WERI-Rb-1 (cell line): ENCODE measurements around the gene KCNT1.
A peak's percentile ranks its signal among the peaks of the same experiment; 100 is the strongest.

Experiments
- DNase-seq: peaks from one replicate; pipeline ENCODE4 v3.0.0-alpha.2; 2020
- H3K27ac ChIP-seq: fragments of 250-450 bp; sonication (Bioruptor Pico); 2 replicates; pipeline ENCODE4 v1.5.1; 2020; ENCODE audit warnings: mild to moderate bottlenecking, moderate library complexity
- H3K27me3 ChIP-seq: fragments of 250-450 bp; sonication (Bioruptor Pico); 2 replicates; pipeline ENCODE4 v1.5.1; 2021; ENCODE audit warnings: mild to moderate bottlenecking, low read depth, moderate library complexity; ENCODE audit not compliant: insufficient read depth, severe bottlenecking
- H3K36me3 ChIP-seq: fragments of 250-450 bp; sonication (Bioruptor Pico); 2 replicates; pipeline ENCODE4 v1.5.1; 2020; ENCODE audit warnings: mild to moderate bottlenecking, moderate library complexity
- H3K4me3 ChIP-seq: 2 replicates; pipeline ENCODE4 v1.5.1; 2011; ENCODE audit warnings: low read depth, mild to moderate bottlenecking, control low read depth, low read length
- H3K9me3 ChIP-seq: fragments of 250-450 bp; sonication (Bioruptor Pico); 2 replicates; pipeline ENCODE4 v1.5.1; 2021; ENCODE audit warnings: mild to moderate bottlenecking, moderate library complexity; ENCODE audit not compliant: severe bottlenecking
- TF ChIP-seq, protein P1 (sequence below): IDR thresholded peaks from 2 replicates; pipeline ENCODE4 v1.5.1; 2011; ENCODE audit warnings: low read depth, mild to moderate bottlenecking, control low read depth, inconsistent platforms, low read length

The KCNT1 gene

DNA sequence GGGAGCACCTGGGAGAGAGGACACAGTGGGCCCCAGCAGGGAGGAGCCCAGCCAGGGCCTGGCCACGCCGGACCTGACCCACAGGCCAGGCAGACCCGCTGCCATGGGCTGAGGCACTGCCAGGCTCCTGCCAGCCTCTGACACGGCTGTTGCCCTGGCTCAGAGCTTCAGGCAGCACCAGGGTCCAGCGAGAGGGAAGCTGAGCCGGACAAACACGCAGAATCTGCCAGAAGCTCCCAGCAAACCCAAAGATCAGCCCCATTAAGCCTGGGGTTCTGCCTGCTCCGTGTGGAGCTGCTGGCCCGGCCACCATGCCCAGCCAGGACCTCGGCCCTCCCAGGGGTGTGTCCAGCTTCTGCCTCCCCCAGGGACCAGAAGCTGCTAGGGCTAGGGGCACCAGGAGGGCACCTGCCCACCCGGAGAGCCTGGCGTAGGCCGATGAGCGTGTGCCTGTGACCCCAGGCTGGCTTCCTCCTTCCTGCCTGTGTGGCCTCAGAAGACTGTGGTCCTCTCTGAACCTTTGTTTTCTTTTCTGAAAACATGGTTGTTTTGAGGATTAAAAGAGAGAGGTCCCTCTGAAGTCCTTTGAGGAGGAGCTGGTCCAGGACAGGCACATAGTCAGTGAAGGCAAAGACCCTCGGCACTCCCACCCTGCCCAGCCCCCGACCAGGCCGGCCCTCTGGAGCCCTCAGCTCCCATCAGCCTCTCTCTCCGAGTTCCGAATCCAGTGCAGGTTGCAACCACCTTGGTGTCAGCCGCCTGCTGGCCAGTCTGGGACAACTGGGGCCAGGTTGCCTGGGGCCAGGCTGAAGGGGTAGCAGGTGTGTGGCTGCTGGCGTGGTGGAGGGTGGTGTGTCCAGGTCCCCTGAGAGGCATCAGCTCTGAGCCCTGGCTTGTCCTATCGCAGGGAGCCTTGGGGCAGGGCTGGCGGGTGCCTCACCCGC is 39.6 kb downstream of the KCNT1 start:
- H3K27ac ChIP-seq, result no peak overlapping the region
- TF ChIP-seq, protein P1, sequence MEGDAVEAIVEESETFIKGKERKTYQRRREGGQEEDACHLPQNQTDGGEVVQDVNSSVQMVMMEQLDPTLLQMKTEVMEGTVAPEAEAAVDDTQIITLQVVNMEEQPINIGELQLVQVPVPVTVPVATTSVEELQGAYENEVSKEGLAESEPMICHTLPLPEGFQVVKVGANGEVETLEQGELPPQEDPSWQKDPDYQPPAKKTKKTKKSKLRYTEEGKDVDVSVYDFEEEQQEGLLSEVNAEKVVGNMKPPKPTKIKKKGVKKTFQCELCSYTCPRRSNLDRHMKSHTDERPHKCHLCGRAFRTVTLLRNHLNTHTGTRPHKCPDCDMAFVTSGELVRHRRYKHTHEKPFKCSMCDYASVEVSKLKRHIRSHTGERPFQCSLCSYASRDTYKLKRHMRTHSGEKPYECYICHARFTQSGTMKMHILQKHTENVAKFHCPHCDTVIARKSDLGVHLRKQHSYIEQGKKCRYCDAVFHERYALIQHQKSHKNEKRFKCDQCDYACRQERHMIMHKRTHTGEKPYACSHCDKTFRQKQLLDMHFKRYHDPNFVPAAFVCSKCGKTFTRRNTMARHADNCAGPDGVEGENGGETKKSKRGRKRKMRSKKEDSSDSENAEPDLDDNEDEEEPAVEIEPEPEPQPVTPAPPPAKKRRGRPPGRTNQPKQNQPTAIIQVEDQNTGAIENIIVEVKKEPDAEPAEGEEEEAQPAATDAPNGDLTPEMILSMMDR, result no peak
- H3K9me3 ChIP-seq, result no peaks in the 10 kb centered on the region
- no peak overlapping the region for H3K4me3 ChIP-seq
- peak; percentile 23 for DNase-seq
- H3K36me3 ChIP-seq, result no peaks in the 10 kb centered on the region
- no peaks in the 10 kb centered on the region for H3K27me3 ChIP-seq

- Histone ChIP-seq H3K27ac (no peak overlapping the region), H3K36me3 (no peaks in the 10 kb centered on the region), H3K9me3 (no peaks in the 10 kb centered on the region), H3K4me3 (no peak overlapping the region), H3K27me3 (no peaks in the 10 kb centered on the region)
- TF ChIP-seq, protein P1, result no peak
- DNase-seq, result no peak
Observed at GRCh38 chr9:135743021-135743420, 41.0 kb downstream of the KCNT1 start.

GRCh38 chr9:135743546-135744332 is 41.8 kb downstream of the KCNT1 start:
- no peaks in the 10 kb centered on the region for H3K27me3 ChIP-seq
- TF ChIP-seq, protein P1, result no peak
- H3K9me3 ChIP-seq, result no peaks in the 10 kb centered on the region
- no peaks in the 10 kb centered on the region for H3K36me3 ChIP-seq
- DNase-seq, result no peak
- H3K4me3 ChIP-seq, result no peak overlapping the region
- no peak overlapping the region for H3K27ac ChIP-seq

DNA sequence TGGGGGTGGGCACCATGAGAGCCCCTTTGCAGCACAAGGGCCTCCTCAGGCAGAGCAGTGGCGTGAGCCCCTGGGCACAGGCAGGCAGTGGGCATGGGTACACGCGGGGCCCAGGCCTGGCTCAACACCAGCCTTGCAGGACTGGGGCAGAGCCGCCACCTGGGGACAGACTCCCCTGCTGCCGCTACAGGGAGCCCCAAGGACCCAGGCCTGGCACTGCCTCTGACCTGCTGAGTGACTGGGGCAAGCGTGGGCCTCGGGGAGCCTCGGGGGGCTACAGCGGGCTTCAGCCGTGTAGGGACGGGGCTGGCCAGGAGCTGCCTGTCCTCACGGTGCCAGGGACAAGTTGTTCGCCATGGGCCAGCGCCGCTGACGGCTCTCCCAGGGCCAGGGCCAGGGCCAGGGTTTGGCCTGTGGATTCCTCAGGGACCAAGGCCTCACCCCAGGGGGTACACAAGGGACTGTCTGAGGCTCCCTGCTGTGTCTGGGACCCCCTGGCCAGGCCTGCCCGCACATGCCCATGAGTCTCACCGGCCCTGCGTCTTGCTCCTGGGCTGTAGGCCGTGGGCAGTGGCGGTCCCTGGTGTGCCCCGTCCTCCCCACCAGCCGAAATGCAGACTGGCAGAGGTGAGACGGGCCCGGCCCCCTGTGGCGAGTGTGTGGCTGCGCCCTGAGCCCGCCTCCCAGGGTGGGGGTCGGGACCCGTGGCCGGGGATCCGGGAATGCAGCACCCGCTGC is 42.5 kb downstream of the KCNT1 start:
- no peak for DNase-seq
- Histone ChIP-seq H3K27ac (no peak overlapping the region), H3K9me3 (no peaks in the 10 kb centered on the region), H3K36me3 (no peaks in the 10 kb centered on the region), H3K27me3 (no peaks in the 10 kb centered on the region), H3K4me3 (no peak overlapping the region)
- TF ChIP-seq, protein P1, result no peak

GRCh38 chr9:135745189-135745588 is 43.2 kb downstream of the KCNT1 start:
- H3K27me3 ChIP-seq, result no peaks in the 10 kb centered on the region
- no peaks in the 10 kb centered on the region for H3K36me3 ChIP-seq
- no peak for DNase-seq
- TF ChIP-seq, protein P1, result no peak
- no peak overlapping the region for H3K27ac ChIP-seq
- no peaks in the 10 kb centered on the region for H3K9me3 ChIP-seq
- H3K4me3 ChIP-seq, result no peak overlapping the region
